Measurements from ENCODE around the gene GUCA1C.

GUCA1C gene

DNA sequence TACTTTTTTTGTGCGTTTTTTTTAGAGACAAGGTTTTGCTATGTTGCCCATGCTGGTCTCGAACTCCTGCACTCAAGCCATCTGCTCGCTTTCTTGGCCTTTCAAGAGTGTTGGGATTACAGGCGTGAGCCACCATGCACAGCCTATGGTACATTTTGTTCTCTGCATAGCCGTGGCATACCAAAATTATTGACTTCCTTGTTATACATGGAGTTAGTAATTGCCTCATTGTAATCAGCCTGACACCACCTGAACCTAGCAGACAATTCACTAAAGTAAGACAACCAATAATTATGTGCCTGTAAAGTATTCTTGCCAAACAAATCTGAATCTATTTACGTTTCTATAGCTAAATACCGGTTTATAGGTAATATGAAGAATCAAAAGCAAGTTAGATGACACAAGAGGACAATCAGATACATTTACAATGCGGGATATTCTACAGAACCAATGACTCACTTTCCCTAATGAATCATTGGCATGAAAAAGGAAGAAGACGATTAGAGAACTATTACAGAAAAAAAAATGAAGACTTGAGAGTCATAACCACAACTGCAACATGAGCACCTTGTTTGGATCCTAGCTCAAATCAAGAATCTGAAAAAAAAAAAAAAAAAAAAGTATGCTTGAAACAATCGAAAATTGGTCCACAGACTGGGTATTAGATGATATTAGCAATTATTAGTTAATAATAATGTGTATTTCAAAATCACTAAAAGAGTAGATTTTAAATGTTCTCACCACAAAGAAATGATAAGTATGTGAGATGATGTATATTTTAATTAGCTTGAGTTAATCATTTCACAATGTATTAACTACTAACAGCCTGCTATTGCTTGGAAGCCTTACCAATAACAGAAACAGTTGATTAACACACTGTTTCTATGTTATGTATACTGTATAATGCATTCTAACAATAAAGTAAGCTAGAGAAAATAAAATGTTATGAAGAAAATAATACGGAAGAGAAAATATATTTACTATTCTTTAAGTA, 7.1 kb downstream of the GUCA1C start:
- TF ChIP-seq, protein P1, sequence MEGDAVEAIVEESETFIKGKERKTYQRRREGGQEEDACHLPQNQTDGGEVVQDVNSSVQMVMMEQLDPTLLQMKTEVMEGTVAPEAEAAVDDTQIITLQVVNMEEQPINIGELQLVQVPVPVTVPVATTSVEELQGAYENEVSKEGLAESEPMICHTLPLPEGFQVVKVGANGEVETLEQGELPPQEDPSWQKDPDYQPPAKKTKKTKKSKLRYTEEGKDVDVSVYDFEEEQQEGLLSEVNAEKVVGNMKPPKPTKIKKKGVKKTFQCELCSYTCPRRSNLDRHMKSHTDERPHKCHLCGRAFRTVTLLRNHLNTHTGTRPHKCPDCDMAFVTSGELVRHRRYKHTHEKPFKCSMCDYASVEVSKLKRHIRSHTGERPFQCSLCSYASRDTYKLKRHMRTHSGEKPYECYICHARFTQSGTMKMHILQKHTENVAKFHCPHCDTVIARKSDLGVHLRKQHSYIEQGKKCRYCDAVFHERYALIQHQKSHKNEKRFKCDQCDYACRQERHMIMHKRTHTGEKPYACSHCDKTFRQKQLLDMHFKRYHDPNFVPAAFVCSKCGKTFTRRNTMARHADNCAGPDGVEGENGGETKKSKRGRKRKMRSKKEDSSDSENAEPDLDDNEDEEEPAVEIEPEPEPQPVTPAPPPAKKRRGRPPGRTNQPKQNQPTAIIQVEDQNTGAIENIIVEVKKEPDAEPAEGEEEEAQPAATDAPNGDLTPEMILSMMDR (IDR thresholded peaks at IDR 0.05; ENCODE audit: insufficient read depth, missing control alignments): no peak
- FAIRE-seq (no peak), DNase-seq (ENCODE audit: insufficient read length, low spot score) (no peak)

- no peak for FAIRE-seq
- TF ChIP-seq, protein P1 (IDR thresholded peaks at IDR 0.05; ENCODE audit: insufficient read depth, missing control alignments): no peak
- no peak for DNase-seq (ENCODE audit: insufficient read length, low spot score)
Measured at GRCh38 chr3:108940568-108941263, 13.0 kb downstream of the GUCA1C start.

- DNase-seq (ENCODE audit: insufficient read length, low spot score): no peak
- no peak for FAIRE-seq
- TF ChIP-seq, protein P1 (IDR thresholded peaks at IDR 0.05; ENCODE audit: insufficient read depth, missing control alignments): no peak
Measured at GRCh38 chr3:108940166-108940565, 13.5 kb downstream of the GUCA1C start.

GRCh38 chr3:108936924-108937689, 16.6 kb downstream of the GUCA1C start:
- FAIRE-seq (no peak), DNase-seq (ENCODE audit: insufficient read length, low spot score) (no peak)
- TF ChIP-seq, protein P1 (IDR thresholded peaks at IDR 0.05; ENCODE audit: insufficient read depth, missing control alignments): no peak

- no peak for DNase-seq (ENCODE audit: insufficient read length, low spot score)
- FAIRE-seq: no peak
Measured at GRCh38 chr3:108931035-108931434, 22.6 kb downstream of the GUCA1C start.

GRCh38 chr3:108918866-108919265, 34.8 kb downstream of the GUCA1C start:
- DNase-seq (ENCODE audit: insufficient read length, low spot score) (no peak), FAIRE-seq (no peak)
- TF ChIP-seq, protein P1 (IDR thresholded peaks at IDR 0.05; ENCODE audit: insufficient read depth, missing control alignments): no peak

More at GRCh38 chr3:108931035-108931434, 22.6 kb downstream of the GUCA1C start:
- TF ChIP-seq, protein P1 (IDR thresholded peaks at IDR 0.05; ENCODE audit: insufficient read depth, missing control alignments): no peak

Measured in D721Med (cell line).